AG04450 (cell line): ENCODE measurements around the gene ZNF18. TPM values are rescaled to one million over a fixed set of nuclear protein-coding genes. Genes with fewer than 3 reads are reported as not detected.
A peak's percentile ranks its signal among the peaks of the same experiment; 100 is the strongest.

Source experiments
- CTCF ChIA-PET: fragments of 300-600, 350-600 bp; formaldehyde crosslinking; extraction: SDS; loops from one replicate; lab custom pipeline; 2022; ENCODE audit warnings: antibody characterized with exemption, inconsistent platforms; lab: Charles Lee
- POLR2A ChIA-PET: fragments of 350-600 bp; formaldehyde crosslinking; extraction: SDS; loops from one replicate; lab custom pipeline; 2021; ENCODE audit warnings: antibody characterized with exemption, inconsistent platforms; lab: Yijun Ruan, JAX
- DNase-seq: peaks from one replicate; pipeline ENCODE4 v3.0.0-alpha.2; 2011; ENCODE audit warnings: low read depth, low spot score
- H3K27ac ChIP-seq: one replicate; pipeline ENCODE4 v1.5.1; 2012; ENCODE audit warnings: low read depth, low read length, control low read depth
- H3K27me3 ChIP-seq: one replicate; pipeline ENCODE4 v1.6.0; 2012; ENCODE audit warnings: low read length; ENCODE audit not compliant: control insufficient read depth, insufficient read depth
- H3K4me3 ChIP-seq: 2 replicates; pipeline ENCODE4 v1.5.1; 2011; ENCODE audit warnings: mild to moderate bottlenecking, low read depth, low read length, control low read depth
- H3K9me3 ChIP-seq: 2 replicates; pipeline ENCODE4 v1.5.1; 2012; ENCODE audit warnings: low read length; ENCODE audit not compliant: control insufficient read depth, insufficient read depth
- CTCF ChIP-seq: IDR thresholded peaks from 2 replicates; pipeline ENCODE4 v1.5.1; 2011; ENCODE audit warnings: low read depth, low read length, control low read depth, inconsistent platforms
- polyA minus RNA-seq: library from RNA; depleted of rRNA, polyadenylated mRNA; stranded (reverse); fragments of >200 nt; gene quantifications from 2 replicates; pipeline ENCODE4 v1.2.3, GENCODE V29; 2011; rRNA and poly(A)+ RNA removed
- polyA plus RNA-seq: library from polyadenylated mRNA; depleted of rRNA; stranded (reverse); fragments of >200 nt; gene quantifications from 2 replicates; pipeline ENCODE4 v1.2.3, GENCODE V29; 2011; rRNA removed

The ZNF18 gene, protein sequence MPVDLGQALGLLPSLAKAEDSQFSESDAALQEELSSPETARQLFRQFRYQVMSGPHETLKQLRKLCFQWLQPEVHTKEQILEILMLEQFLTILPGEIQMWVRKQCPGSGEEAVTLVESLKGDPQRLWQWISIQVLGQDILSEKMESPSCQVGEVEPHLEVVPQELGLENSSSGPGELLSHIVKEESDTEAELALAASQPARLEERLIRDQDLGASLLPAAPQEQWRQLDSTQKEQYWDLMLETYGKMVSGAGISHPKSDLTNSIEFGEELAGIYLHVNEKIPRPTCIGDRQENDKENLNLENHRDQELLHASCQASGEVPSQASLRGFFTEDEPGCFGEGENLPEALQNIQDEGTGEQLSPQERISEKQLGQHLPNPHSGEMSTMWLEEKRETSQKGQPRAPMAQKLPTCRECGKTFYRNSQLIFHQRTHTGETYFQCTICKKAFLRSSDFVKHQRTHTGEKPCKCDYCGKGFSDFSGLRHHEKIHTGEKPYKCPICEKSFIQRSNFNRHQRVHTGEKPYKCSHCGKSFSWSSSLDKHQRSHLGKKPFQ
- polyA plus RNA-seq (7.6 and 8.2 TPM in 2 replicates), polyA minus RNA-seq (6.5 and 6.8 TPM in 2 replicates)

DNA sequence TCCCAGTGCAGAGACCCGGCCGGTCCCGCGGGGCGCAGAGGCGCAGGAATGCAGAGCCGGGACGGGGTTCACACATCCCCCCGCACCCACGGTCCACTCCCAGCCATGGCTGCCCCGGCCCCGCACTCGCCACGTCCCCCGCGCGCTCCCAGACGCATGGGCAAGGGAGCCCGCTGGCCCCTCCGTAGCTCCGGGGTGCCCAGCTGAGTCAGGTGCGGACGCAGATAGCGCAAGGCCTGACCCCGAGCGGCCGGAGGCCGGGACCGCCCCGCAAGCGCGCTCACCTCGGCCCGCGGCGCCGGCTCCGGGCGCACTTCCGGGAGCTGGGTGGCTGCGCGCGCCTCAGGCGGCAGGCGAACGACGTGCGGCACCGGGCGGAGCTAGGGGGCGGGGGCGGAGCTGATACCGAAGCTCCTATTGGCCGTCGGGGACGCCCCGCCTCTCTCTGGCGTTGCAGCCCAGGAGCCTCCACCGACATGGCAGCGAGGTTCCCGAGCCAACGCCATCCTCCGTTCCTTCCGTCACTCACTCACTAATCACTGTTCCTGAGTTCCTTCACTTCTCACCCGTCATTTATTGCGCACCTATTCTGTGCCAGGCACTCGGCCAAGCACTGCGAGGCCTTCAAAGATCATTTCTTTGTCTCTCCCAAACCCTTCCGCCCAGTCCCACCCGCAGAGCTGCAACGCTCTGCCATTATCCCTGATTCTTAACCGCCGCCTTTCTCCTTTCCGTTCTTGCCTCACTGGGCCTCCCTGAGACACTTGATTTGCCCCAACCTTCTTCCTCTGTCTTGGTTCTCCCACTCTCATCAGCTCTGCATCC lies at the start of gene ZNF18:
TSS of gene ZNF18 (minus strand) at position 329 of the 825 bp plus-strand sequence. CDS start 4,646 bp downstream, outside the sequence.
- DNase-seq, result peak; percentile 78
- TF ChIP-seq CTCF, result no peak
- Histone ChIP-seq H3K9me3 (no peaks in the 10 kb centered on the region; the same call in 1 of the 2 replicates), H3K27ac (peak within 1 kb of the TSS; percentile 86), H3K27me3 (no peaks in the 10 kb centered on the region), H3K4me3 (peak within 1 kb of the TSS; percentile 89)
- POLR2A ChIA-PET, result interaction anchor here (0.5 to 2.0 kb wide), 17 partner anchors 9 to 1267 kb away, joined by 3 to 48 read pairs (median 3); partner anchors contain the start of genes ELAC2 and MAP2K4
- CTCF ChIA-PET, result interaction anchor here (0.6 to 0.9 kb wide), 4 partner anchors 16 to 1122 kb away, joined by 3 to 4 read pairs (median 4); partner anchors contain the start of gene MYOCD

DNA sequence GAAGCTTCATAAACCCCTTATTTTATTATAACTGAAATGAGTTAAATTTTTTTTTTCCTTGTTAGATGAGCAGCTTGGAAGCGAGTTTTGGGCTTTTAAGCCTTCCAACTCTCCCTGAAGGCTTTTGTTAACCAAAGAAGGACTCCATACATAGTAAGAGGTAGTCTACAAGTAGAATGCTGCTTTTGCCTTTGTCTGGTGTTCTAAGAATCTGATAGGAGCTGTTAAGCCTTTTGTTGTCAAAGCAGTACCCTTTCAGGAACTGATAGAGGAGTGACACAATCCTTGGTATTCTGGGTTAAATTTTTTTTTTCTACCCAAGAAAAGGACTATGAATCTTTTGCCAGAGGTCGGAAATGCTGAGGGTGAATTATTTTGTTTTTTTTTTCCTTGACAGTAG lies 49.5 kb upstream of the ZNF18 start:
- no peaks in the 10 kb centered on the region for H3K9me3 ChIP-seq
- no peak overlapping the region for H3K27ac ChIP-seq
- H3K4me3 ChIP-seq, result no peak overlapping the region
- H3K27me3 ChIP-seq, result no peaks in the 10 kb centered on the region
- no peak for DNase-seq
- POLR2A ChIA-PET, result interaction anchor here (1.9 kb wide), 1 partner anchor 49 kb away, joined by 5 read pairs; the partner anchor contains the start of gene ZNF18
- TF ChIP-seq CTCF, result no peak
- CTCF ChIA-PET, result no interaction called here

DNA sequence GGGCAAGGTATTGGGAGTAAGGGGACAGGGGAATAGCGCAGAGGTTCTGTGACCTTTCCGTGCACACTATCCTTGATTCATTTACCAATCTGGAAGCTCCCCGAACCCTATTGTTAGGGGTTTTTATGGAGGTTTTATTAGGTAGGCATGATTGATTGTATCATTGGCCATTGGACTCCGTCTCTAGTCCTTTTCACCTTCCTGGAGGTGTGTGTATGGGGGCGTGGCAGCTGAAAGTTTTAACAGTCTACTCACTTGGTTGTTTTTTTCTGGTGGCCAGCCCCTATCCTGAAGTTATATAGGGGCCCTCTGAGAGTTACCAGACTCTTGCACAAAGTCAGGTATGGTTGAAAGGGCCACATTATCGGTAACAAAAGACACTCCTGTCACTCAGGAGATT lies 46.4 kb upstream of the ZNF18 start:
- no peak for TF ChIP-seq CTCF
- H3K27ac ChIP-seq, result no peak overlapping the region
- H3K9me3 ChIP-seq, result no peaks in the 10 kb centered on the region
- no peaks in the 10 kb centered on the region for H3K27me3 ChIP-seq
- POLR2A ChIA-PET, result no interaction called here
- DNase-seq, result no peak
- no peak overlapping the region for H3K4me3 ChIP-seq
- CTCF ChIA-PET, result no interaction called here

DNA sequence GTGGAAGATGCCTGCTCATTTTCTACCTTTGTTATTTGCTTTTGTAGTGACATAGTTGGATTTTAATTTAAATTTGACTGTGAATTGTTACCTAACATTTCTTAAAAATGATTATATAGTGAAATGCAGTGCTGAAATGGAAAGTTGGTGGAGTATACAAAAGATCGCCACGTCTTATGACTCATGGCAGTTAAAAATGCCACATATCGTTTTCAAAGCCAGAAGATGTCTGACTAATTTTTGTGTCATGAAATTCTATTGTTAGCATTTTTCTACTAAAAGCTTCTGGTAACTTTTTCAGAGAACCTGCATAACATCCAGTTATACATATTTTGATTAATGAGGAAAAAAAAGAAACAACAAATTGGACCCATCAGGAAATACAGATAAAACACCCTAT lies 44.0 kb upstream of the ZNF18 start:
- ChIA-PET CTCF (interaction anchor here (0.9 kb wide), 1 partner anchor 14 kb away, joined by 3 read pairs; no protein-coding TSS in a partner anchor), POLR2A (no interaction called here)
- Histone ChIP-seq H3K9me3 (no peaks in the 10 kb centered on the region), H3K27ac (no peak overlapping the region), H3K27me3 (no peaks in the 10 kb centered on the region), H3K4me3 (no peak overlapping the region)
- TF ChIP-seq CTCF, result no peak
- peak; percentile 27 for DNase-seq
